Stimulated activated CD4-positive, alpha-beta T cell treated with anti-CD3 and anti-CD28 coated beads, TNF-alpha, amount 100 ng/mL, for 1 hour (primary cell): ENCODE data around the gene WDR31.

ENCODE experiments used
- DNase-seq, 3 donors: peaks; one replicate each; pipeline ENCODE4 v3.0.0-alpha.2; 2020; ENCODE audit warnings: low read depth in 3 of 3, low spot score in 1 of 3

The WDR31 gene

DNA sequence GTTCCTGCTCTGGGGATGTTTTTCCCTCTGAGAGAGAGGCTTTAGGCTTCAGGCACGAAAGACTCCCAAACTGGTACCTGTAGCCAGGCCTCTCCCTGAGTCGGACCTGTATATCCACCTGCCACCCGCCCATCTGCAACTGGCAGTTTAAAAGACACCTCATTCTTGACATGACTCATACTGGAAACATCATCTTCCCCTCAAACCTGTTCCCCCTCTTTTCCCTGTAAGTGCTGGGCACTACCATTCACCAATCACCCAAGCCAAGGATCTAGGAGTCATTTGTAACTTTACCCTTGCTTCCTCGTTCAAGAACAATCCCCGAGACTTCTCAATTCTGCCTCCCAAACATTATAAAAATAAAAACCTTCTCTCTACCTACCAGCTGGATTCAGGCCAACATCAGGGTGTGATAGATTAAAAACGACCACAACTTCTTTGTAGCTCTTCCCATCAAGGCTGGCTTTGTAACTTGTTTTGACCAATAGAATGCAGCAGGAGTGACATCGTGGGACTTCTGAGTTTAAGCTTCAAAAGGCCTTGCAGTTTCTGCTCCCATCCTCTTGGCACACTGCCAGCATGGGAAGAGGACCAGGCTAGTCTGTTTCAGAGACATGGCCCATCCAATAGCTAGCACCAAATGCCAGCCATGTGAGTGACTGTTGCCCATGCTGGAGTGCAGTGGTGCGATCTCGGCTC is 1.8 kb upstream of the WDR31 start:
- no peak for DNase-seq

DNA sequence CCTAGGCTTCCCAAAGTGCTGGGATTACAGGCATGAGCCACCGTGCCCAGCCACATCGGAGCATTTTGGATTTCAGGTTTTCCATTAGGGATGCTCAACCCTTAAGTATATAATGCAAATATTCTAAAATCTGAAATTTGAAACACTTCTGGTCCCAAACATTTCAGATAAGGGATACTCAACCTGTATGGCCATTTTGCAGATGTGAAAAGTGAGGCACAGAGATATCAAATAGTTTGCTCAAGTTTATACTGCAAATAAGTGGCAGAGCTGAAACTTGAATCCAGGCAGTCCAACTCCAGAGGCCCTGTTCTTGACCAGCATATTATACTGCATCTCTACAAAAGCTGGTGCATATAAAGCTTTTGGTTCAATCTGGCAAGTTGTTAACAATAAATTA is 2.4 kb downstream of the WDR31 start:
- no peak for DNase-seq

- DNase-seq, result no peak
Measured at GRCh38 chr9:113331780-113332179, 8.3 kb downstream of the WDR31 start.

- no peak for DNase-seq
Measured at GRCh38 chr9:113328045-113328782, 11.9 kb downstream of the WDR31 start.

DNA sequence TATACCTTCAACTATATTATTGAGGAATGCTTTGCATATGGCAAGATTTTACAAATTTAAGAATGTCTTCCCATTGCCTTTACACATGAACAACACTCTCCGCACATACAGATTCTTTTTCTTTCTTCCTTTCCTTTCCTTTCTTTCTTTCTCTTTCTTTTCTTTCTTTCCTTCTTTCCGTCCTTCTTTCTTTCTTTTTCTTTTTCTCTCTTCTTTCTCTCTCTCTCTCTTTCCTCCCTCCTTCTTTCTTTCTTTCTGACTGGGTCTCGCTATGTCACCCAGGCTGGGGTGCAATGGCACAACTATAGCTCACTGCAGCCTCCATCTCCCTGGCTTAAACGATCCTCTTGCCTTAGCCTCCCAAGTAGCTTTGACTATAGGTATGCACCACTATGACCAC is 13.8 kb downstream of the WDR31 start:
- no peak for DNase-seq

- DNase-seq, result no peak
Measured at GRCh38 chr9:113322671-113323070, 17.4 kb downstream of the WDR31 start.

GRCh38 chr9:113320051-113320450 is 20.0 kb downstream of the WDR31 start:
- no peak for DNase-seq

DNA sequence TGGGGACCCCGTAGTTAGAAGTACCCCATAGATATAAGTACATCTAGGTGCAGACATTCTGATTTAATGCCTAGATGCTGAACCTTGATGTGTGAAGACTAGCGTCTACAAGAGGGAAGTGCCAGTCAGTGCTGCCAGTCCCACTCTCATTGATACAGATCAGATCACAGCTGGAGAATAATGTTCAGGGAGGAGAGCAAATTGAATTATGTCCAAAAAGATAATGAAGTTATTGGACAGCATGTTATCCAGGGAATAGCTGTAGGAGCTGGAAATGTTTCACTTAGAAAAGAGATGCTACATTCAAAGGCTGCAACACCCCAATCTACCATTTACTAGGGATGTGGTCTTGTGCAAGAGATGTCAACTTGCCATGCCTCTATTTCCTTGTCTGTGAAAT is 21.0 kb downstream of the WDR31 start:
- no peak for DNase-seq

DNA sequence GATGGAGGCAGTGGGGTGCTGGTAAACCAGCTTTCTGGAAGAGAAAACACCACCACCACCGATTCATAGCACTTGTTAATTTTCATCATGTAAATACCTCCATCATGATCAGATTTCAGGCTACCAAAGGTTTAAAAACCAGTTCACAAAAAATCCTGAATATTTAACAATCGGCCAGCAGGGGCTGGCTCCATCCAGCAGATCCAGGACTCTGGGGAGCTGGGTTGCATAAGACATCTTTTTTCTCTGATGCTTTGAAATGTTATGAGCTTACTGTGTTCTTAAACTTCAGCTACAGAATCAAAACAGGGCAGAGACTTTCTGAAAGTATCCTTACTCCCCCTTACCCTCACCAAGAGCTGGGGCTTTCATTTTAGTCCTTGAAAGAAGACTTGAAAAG is 22.3 kb downstream of the WDR31 start:
- DNase-seq, result no peak

DNA sequence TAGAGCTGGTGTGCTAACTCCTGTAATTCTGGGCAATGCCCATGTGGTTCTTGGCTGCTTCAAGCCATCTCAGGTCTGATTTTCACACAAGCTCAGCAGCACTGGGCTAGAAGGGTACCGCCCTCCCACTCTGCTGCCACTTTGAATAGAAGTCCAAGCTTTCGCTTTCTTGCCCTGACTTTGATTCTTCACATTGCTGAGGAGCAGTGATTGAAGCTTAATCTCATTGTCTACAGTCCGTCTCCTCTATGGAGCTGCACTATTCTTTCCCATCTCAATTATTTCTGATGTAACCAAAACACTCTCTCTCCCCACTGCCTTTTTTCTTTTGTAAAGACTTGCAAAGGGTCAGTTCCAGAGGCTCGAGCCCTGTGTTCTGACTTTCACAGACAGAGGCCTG is 24.0 kb downstream of the WDR31 start:
- DNase-seq, result no peak

- DNase-seq, result no peak
Measured at GRCh38 chr9:113315231-113315630, 24.8 kb downstream of the WDR31 start.

GRCh38 chr9:113313261-113313660 is 26.8 kb downstream of the WDR31 start:
- no peak for DNase-seq

DNA sequence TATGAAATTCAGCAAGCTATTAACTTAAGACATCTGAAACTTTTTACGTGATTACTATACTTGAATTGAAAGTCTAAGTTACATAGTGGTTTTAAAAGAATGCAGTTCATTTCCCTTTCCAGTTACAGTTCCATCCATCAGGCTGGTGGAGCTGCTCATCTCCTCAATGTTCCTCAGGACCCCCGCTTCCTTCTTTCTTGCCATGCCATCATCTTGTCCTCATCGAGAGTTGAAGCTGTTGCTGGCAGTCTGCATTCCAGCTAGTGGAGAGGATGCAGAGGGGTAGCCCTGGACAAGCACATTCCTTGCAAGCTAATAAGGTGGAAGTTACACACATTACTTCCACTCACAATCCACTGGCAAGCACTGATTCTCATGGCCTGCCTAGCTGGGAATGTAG is 28.1 kb downstream of the WDR31 start:
- no peak for DNase-seq

GRCh38 chr9:113310538-113310937 is 29.5 kb downstream of the WDR31 start:
- DNase-seq, result no peak

DNA sequence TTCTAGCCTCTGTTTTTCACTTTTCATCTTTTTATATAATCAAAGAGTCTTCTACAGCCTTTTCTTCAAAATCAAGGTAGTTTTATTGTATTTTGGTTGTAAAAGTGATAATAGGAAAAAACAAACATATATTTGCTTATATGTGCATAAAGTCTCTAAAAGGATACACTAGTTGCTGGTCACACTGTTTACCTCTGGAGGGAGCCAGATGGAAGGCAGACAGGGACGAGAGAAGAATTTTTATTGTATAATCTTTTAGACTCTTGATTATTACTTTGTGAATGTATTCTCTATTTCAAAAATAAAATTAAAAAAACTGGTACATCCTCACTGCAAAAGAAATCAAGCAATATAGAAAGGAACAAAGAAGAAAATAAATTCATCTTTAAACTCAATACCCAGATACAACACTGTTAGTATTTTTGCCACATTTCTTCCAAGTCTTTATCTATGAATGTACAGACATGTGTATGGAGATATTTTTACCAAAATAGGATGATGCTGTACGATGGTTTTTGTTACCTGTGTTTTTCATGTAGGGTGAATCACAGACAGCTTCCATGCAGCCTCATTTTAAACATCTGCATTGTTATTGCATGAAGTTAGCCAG is 30.8 kb downstream of the WDR31 start:
- DNase-seq, result no peak

DNA sequence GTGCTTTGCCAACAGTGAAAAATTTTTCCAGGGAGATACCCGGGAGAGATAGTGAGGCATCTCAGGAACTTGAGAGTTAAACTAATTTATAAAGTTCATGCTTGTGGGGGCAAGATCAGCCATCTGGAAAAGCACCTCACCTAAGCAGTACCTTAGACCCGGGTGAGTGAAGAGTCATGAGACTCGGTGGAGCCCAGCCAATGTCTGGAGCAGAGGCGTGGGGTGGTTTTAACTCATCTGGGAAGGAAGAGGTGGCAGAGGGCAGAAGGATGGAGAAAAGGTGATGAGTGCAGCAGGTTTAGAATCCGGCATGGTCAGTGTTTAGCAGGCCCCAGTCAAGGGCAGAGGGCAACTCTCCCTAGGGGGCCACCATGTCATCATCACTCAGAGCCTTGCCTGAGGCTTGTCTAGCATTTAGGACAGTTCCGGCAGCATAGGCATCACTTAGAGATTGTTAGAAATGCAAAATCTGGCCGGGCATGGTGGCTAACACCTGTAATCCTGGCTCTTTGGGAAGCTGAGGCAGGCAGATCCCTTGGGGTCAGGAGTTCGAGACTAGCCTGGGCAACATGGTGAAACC is 32.6 kb downstream of the WDR31 start:
- no peak for DNase-seq

- no peak for DNase-seq
Measured at GRCh38 chr9:113306566-113306965, 33.5 kb downstream of the WDR31 start.

GRCh38 chr9:113302792-113303418 is 37.2 kb downstream of the WDR31 start, which contains the start of gene RNF183:
Gene RNF183, minus strand, starts transcription at chr9:113303376. Its CDS starts 5,192 bp downstream, at chr9:113298184.
- no peak for DNase-seq

- no peak for DNase-seq
Measured at GRCh38 chr9:113301548-113301947, 38.5 kb downstream of the WDR31 start.

- no peak for DNase-seq
Measured at GRCh38 chr9:113299800-113300292, 40.2 kb downstream of the WDR31 start.
